ENCODE results near the gene SLC17A2.

The SLC17A2 gene

DNA sequence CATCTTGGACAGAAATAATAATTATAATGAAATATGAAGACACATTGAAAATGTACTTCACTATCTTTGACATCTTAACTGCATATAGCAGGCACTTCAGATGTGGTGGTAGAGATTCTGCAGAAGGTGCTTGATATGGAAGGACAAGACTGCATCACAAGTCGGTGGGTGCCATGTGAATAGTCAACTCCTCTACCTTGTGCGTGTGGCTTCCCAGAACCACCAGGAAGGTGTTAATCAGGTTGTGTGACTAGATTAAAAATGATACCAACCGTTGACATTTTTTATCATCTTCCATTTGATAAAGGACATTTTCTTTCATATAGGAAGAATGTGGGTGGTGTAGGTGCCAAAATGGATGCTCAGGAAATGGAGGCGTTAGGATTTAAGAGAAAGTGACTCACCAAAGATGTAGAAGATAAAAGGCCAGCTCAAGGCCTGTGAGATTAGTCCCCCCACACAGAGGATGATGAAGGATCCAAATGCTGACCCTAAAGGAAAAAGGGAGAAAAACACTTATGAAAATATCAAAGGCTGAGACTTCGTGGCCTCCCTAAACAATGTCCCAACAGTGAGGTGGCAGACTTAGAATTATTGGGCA, 12.3 kb downstream of the SLC17A2 start:
- no peak for DNase-seq

DNA sequence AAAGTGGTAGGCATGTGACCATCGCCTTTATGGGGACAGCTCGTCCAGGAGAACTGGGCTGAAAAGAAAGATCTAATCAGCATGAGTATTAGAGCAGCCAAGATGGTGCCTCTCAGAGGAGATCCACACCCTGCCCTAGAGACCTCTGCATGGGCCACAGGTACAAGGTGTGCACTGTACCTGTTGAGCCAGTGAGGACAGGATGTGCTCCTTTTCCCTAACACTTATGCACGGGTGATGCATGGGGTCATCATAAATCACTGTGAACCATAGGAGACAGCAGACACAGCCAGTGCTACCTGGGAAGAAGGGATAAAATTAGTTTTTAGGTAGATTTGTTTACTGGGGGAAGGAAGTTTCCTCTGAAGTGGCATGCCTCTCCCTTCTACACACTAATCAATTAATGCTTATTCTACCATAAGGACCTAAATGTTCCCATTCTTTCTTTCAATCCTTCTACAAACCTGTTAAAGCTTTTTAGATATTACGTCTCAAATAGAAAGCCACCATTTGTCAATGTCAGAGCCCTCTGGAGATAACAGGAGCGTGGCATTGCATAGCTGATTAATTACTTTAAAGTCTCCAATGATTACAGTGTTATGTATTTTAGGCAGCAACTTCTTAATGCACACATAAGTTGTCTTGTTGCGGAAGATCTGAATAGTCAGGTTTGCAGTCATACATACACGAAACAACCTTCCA, 13.6 kb downstream of the SLC17A2 start:
- DNase-seq: no peak

DNA sequence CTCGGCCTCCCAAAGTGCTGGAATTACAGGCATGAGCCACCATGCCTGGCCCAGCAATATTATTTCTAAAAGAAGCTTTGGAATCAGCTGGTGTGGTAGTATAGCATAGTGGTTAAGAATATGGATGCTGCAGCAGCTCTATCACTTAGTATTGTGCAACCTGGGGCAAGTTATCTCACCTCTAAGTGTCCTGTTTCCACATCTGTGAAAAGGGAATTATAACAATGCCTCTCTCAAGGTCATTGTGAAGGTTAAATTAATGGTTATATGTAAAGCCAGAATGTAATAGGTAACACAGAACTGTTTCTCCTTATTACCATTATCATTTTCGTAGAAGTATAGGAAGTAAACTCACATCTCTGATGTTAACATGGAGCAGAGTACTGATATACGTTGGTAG, 14.2 kb downstream of the SLC17A2 start:
- no peak for DNase-seq

DNA sequence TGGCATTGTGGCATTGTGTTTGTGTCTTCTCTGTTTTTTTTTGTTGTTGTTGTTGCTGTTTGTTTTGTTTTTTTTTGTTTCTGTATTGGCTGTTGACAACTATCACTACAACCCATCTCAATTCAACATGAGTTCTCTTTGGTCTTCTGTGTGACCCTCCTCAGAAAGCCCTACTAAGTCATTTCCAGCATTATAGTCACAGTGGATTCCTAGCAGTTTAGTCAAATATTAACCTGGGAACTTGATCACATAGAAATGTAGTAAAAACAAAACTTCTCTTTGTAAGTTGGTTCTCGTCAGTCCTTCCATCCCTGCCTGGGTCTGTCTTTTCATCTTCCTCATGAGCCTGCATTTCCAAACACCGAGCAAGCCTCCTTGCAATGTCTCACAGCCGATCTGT, 16.8 kb downstream of the SLC17A2 start:
- no peak for DNase-seq

DNA sequence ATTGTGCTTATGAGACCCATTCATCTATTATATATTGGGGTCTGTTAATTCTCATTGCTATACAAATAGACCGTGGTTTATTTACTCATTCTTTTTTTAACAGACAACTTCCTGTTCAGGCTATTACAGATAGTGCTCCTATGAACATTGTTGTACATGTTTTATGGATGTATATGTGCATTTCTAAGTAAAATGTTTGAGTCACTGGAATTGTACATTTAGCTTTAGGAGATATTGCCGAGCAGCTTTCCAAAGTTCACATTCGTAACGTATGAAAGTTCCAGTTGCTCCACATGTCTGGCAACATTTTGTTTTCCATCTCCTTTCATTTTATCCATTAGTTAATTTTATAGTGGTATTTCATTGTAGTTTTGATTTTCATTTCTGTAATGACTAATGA, 19.1 kb downstream of the SLC17A2 start:
- no peak for DNase-seq

DNA sequence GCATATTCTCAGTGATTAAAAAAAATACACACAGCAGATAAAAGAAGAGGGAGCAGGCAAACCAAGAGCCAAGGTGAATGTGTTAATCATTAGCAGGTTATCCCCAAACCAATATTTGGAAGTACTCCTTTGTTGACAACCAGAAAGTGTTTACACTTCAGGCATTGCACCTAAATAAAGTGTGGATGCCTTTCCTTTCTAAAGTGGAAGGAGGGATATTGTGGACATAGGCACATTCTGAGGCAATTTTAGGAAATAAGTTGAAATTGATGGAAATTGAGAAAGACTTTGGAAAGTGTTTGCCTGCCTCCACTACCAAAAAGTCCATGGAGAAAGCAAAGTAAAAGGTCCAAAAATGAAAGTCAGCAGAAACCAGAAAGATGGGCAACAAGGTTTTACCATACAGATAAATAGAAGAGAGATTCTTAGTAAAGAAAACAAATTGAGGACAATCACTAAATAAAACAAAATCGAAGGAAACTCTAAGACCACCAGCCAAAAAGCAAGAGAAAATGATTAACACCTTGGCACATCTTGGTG, 22.9 kb downstream of the SLC17A2 start:
- no peak for DNase-seq

DNA sequence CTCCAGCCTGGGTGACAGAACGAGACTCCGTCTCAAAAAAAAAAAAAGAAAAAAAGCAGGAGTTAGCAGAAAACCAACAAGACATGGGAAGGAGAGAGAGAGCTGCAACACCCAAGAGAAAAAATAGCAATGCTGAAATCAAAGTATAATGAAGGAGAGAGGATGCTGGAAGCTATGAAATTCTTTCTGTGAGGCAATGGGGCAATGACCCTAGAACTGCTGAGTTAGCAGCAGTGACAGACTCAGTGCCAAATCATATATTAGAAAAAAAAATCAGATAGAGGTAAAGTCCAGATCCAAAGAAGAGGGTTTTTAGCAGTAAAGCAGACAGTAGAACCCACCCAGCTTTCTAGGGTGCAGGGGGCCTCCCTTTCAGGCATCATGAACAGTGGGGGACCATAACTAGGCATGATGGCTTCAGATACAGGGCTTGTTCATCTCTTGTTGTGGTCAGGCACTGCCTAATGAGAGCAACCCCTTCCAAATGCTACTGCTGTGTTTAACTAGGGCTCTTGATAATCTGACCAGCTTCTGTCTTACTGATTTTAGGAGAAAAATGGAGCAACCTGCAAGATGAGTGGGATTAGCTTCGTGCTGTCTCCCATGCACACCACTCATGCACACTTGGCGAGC, 26.9 kb downstream of the SLC17A2 start:
- DNase-seq: no peak

DNA sequence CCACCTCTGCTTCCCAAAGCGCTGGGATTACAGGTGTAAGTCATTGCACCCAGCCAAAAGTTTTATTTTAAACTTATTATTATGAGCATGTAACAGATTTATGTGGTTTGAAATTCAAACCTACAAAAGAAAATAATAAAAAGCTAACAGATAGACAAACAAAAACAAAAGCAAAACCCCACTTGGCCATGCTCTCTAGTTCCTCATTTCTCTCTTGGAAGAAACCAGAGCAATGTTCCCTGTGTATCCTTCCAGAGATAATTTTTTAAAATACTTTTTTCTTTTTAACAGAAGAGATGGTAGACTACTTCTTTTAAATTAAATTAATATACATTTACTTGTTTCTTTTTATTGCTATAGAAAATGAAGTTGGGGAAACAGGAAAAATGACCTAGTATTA, 28.4 kb downstream of the SLC17A2 start:
- DNase-seq: no peak

DNA sequence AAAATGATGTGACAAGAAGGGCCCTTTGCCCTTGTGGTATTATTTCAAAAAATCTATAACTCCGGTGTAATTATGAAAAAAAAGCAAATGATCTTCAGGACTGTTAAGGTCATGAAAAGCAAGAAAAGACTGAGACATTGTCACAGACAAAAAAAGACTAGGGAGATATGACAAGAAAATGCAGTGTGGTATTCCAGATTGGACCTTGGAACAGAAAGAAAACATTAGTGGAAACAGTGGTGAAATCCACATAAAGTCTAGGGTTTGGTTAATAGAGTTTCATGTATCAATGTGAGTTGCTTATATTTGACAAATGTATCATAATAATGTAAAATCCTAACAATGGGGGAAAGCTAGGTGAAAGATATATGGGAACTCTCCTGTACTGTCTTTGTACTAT, 29.6 kb downstream of the SLC17A2 start:
- no peak for DNase-seq

DNA sequence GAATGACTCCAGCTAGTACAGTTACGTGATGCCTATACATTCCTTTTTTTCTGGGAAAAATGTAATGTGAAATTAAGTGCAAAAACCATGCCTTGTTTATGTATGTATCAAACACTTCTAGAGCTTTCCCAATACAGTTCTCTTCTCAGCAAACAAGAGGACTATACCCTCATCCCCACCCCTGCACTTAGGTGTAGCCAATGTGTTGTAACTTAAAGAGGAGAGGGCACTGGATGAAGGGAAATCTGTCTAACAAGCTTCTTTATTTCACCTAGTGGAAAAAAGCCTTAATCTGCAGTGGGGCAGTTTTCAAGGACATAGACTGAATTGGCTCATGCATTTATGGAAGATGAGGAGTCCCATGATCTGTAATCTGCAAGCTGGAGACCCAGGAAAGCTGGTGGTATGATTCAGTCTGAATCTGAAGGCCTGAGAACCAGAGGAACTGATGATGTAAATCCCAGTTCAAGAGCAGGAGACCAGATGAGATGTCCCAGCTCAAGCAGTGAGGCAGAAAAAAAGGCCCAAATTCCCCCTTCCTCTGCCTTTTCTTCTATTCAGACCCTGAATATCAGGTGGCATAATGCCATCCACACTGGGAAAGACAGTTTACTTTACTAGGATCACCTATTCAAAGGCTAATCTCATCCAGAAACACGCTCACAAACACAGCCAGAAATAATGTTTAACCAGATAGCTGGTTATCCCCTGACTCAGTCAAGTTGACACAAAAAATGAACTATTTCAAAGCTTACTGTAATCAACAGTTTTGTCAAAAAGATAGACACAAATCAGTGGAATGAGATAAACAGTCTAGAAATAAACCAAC, 30.7 kb downstream of the SLC17A2 start:
- no peak for DNase-seq

DNA sequence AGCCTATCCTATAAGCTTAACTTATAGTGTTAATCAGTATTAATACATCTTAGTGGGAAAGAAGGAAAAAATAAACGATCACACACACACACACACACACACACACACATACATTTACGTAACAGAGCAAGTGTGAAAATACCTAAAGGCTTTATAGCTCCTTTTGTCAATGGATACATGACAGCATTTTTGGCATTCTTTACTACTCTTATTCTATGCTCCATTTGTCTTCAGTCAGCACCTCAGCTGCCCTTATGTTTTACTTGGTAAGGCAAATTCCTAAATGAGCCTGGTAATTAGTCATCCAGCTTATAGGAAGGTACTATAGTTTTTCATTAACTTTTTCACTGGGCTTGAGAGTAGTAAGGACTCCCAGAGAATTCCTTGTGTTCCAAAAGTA, 31.4 kb downstream of the SLC17A2 start:
- DNase-seq: no peak

DNA sequence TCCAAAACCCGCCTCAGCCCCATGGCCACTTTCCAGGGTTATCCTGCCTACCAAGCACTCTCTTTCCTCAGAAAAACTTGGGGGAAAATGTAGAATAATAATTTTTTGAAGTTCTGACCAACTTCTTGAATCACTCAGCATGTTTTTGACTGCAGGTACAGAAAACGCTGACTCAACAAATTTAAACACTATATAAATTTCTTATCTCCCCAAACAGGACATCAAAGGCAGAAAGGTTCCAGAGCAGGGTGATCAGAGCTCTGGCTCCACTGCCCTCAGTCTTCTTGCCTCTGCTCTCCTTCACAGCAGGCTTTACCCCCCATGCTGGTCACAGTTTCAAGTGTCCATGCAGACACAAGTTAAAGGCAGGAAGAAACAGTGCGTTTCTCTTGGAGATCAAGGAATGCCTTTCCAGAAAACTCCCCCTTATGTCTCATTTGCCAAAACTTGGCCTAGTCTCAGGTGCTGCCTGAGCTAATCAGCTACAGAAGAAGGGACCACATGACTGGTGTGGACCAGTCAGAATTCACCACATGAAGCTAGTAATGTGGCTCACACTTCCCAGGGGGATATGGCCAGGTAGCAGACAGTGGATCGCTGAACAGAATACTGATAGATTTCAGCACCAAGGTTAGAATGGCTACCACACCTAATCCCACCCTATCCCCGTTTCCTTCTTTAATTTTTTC, 32.1 kb downstream of the SLC17A2 start:
- DNase-seq: no peak

DNA sequence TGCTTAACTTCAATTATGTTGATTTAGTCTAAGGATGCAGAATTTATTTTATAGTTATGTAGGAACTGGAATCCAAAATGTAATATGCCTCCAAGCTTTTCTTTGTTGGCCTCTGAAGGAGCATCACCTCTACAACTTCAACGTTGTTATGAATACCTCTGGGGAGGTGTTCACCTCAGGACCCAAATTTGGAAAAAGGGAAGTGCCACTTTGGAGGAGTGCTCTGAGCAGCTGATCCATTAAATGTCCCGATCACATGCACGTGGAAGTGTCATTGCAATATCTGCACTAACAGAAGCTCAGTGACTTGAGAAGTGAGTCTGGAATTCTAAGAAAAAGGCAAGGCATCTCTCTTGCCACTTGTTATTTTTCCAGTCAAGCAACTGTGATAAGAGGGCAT, 34.2 kb downstream of the SLC17A2 start:
- no peak for DNase-seq

DNA sequence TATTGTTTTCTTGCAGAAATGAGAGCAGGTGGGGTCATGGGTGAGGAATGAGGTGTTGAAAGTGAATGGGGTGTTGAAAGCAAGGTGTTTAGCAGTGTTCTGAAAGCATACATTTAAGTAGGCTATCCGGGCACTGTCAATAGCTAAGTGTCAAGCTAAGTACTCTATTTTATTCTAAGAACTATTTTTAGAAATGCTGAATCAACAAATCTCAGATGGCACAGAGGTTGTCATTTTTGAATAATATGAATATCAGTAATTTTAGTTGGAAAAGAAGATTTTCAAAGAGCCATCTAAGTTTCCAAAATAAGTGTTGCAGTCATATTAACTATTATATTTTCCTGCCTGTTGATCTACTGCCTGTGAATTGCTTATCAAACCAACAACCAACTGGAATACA, 34.7 kb downstream of the SLC17A2 start:
- no peak for DNase-seq

DNA sequence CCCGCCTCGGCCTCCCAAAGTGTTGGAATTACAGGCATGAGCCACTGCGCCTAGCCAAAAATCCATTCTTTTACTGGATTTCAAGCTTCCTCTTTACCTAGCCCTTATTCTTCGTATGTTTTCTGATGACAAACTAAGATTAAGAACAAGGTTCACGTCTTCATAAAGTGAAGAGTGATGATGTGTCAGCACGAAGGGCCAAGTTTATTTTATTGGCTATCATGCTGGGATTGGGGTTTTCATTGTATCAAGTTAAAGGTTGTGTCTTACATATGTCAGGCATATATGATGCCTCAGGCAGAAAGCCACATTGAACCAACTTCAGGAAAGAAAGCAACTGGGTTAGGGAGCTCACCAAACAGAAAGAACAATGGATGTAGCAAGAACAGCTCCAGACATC, 36.7 kb downstream of the SLC17A2 start:
- DNase-seq: no peak

DNA sequence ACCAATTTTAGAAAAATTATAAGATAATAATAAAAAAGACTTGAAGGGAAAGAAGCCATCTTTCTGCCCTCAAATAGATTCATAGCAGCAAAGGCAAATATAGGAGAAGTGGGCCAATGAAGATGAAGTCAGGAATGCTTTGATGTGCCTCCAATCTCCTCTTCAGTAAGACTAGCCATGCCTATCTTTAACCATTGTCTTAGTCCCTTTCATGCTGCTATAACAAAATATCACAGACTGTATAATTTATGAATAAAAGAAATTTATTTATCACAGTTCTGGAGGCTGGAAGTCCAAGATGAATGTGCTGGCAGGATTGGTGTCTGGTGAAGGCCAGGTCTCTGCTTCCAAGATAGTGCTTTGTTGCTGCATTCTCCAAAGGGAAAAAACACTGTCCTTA, 37.6 kb downstream of the SLC17A2 start:
- no peak for DNase-seq

DNA sequence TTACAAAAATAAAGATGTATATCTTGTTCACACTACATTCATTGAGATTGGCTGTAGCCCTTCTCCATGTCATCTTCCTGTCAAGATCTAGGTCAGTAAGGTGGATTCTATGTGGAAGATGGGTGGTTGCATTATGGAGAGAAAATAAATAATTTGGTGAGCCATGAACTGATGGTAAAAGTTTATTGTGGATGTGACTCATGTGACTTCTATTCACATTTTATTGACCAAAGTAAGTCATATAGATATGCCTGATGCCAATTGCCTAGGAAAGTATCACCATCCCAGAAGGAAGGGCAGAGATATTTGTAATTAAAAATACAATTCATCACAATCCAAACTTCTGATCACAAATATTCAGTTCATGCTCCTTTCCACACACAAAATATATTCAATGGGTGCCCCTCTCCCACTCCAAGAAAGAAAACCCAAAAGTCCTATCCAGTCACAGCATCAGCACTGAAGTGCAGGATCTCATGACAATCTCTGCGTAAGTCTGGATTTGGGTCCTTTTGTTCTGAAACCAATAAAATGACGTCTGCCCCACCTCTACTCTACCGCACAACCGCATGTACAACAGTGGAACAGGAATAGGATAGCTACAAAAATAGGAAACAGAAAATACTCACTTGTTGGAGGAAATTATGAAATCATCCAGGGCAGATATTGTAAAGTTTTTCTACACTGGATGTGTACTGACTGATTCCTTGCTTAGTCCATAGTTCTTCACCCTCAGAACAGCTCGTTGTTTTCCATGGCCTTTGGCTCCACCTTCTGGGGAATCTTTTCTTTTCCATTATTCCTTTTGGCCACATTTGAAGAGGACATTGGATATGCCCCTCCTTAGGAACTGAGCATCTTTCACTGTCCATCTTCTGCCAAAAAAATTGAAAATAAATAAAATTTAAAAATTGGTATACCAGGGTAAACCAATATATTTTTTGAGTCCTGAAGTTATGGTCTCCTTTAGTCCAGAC, 40.3 kb downstream of the SLC17A2 start:
- DNase-seq: peak; percentile 48

DNA sequence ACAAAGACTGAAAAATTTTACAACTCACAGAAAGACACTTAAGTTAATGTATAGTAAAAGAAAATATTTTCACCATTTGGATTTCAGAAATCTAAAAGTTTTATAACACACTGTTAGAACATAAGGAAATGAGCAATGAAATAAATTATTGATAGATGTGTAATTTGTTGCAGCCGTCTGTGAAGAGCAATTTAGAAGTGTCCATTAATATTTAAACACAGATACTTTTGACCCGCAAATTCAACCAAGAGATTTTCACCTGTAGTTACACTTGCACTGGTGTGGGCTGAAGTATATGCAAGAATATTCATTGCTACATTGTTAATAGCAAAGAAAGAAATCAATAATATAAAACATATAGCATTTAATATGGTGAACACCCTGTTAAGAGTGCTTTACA, 41.9 kb downstream of the SLC17A2 start:
- no peak for DNase-seq

DNA sequence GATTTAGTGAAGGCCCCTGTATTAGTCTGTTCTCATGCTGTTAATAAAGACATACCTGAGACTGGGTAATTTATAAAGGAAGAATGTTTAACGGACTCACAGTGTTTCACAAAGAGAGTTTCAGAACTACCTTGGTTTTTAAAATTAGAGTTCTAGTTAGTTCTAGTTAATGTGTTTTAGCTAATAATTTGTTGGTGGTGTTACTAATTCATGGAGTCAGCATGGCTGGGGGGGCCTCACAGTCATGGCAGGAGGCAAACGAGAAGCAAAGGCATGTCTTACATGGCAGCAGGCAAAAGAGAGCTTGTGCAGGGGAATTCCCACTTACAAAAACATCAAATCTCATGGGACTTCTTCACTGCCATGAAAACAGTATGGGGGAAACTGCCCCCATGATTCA, 44.4 kb downstream of the SLC17A2 start:
- DNase-seq: no peak

DNA sequence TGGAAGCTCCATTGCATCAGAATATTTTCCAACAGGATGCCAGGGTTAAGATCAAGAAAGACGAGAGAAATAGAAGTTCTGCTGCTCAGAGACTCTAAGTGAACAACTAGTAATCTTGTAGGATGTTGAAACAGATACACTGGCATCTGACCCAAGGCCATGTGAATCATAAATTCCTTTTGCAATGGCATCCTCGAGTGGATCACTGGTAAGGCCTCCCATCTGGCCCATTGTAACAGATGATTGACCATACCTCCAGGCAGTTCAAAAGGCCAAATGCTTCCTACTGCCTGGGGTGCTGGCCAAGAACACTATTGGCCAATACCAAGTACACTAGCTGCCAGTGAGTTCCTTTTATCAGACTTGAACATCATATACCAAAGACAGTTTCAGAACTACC, 46.5 kb downstream of the SLC17A2 start:
- DNase-seq: no peak

DNA sequence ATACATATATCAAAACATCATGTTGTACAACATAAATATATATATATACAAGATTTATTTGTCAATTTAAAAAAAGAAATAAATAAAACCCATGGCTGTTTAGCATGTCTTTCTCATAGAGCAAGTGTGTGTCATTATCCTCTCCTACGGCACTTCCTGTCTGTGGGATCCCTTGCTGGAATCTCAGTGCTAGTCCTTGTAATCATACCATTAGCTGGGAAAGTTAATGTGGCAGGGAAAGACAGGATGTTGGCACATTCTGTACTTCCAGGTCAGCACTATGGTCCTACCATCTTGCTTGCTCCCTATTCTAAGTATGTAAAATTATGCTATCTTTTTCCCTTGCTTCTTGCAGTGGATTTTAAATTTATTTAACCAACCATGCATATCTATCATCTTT, 47.0 kb downstream of the SLC17A2 start:
- no peak for DNase-seq

DNA sequence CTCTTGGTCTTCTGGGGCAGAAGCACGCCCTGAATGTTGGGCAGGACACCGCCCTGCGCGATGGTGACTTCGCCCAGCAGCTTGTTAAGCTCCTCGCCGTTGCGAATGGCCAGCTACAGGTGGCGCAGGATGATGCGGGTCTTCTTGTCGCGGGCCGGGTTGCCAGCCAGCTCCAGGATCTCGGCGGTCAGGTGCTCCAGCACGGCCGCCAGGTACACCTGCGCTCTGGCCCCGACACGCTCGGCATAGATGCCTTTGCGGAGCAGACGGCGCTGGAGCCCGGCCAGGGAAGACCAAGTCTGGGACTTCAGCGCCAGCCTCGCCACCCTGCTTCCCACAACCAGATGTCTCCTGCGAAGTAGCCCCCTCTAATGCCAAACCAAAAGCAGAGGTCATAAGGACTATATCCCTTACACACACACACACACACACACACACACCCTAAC, 48.4 kb downstream of the SLC17A2 start:
- no peak for DNase-seq

All from NCI-H1092 treated with DMSO at 0.1 percent for 48 hours (cell line).